ENCODE results near the gene PRKG1.

PRKG1 gene

DNA sequence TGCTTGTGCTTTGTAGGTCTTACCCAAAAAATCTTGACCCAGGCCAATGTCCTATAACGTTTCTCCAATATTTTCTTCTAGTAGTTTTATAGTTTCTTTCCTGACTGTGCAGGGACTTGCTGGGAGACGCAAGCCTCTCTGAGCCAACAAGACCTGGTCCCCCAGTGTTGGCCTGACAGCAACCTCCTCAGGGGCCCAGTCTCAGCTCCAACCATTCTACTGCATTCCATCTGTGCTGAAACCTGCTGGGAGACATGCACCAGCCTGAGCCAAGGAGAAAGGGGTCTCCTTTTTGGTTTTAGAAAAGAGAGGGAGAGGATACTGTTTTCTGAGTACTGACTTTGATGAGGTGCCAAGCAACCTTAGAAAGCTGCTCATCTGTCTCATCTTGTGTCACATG, 251.4 kb downstream of the PRKG1 start:
- Histone ChIP-seq H4K20me1 (ENCODE audit: insufficient read depth, low read length) (no peaks in the 10 kb centered on the region), H2AFZ (ENCODE audit: low read depth, low read length) (no peak overlapping the region), H3K27me3 (ENCODE audit: low read depth, low read length) (no peaks in the 10 kb centered on the region), H3K79me2 (ENCODE audit: low read length) (no peaks in the 10 kb centered on the region), H3K27ac (ENCODE audit: low read length) (no peak overlapping the region), H3K4me3 (ENCODE audit: low read length) (no peak overlapping the region), H3K9me3 (ENCODE audit: insufficient read depth, low read length) (no peaks in the 10 kb centered on the region), H3K4me2 (ENCODE audit: low read length) (no peak overlapping the region), H3K4me1 (ENCODE audit: low read length) (no peaks in the 10 kb centered on the region), H3K9ac (ENCODE audit: low read length) (no peak overlapping the region), H3K36me3 (replicated peaks; ENCODE audit: low read depth, low read length) (no peaks in the 10 kb centered on the region)
- TF ChIP-seq EZH2phosphoT487 (IDR thresholded peaks at IDR 0.05; ENCODE audit: low read depth): no peak
- TF ChIP-seq, protein P1, sequence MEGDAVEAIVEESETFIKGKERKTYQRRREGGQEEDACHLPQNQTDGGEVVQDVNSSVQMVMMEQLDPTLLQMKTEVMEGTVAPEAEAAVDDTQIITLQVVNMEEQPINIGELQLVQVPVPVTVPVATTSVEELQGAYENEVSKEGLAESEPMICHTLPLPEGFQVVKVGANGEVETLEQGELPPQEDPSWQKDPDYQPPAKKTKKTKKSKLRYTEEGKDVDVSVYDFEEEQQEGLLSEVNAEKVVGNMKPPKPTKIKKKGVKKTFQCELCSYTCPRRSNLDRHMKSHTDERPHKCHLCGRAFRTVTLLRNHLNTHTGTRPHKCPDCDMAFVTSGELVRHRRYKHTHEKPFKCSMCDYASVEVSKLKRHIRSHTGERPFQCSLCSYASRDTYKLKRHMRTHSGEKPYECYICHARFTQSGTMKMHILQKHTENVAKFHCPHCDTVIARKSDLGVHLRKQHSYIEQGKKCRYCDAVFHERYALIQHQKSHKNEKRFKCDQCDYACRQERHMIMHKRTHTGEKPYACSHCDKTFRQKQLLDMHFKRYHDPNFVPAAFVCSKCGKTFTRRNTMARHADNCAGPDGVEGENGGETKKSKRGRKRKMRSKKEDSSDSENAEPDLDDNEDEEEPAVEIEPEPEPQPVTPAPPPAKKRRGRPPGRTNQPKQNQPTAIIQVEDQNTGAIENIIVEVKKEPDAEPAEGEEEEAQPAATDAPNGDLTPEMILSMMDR (IDR thresholded peaks at IDR 0.05; ENCODE audit: low read depth, low read length): no peak

DNA sequence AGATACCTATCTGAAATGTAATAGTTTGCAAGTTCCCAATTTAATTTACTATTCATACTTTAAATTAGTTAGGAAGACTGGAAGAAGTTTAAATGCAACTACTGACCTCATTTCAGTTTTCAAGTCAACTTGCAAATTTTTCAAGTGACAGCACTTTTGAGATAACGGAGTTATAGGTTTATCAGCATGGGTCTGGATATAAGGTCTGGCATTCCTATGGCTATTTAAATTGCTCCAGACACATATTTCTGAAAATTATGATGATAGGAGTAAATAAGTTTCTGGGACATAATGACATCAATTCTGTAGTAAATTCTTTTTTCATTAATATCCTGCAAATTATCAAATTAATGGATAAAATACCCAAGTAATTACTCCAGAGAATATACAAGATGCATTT, 251.9 kb downstream of the PRKG1 start:
- H2AFZ ChIP-seq (ENCODE audit: low read depth, low read length): no peak overlapping the region
- H3K4me1 ChIP-seq (ENCODE audit: low read length): no peaks in the 10 kb centered on the region
- no peak overlapping the region for H3K27ac ChIP-seq (ENCODE audit: low read length)
- H3K36me3 ChIP-seq (replicated peaks; ENCODE audit: low read depth, low read length): no peaks in the 10 kb centered on the region
- H4K20me1 ChIP-seq (ENCODE audit: insufficient read depth, low read length): no peaks in the 10 kb centered on the region
- TF ChIP-seq, protein P1 (IDR thresholded peaks at IDR 0.05; ENCODE audit: low read depth, low read length): no peak
- no peak for TF ChIP-seq EZH2phosphoT487 (IDR thresholded peaks at IDR 0.05; ENCODE audit: low read depth)
- no peaks in the 10 kb centered on the region for H3K79me2 ChIP-seq (ENCODE audit: low read length)
- no peak overlapping the region for H3K9ac ChIP-seq (ENCODE audit: low read length)
- no peak overlapping the region for H3K4me3 ChIP-seq (ENCODE audit: low read length)
- H3K9me3 ChIP-seq (ENCODE audit: insufficient read depth, low read length): no peaks in the 10 kb centered on the region
- H3K4me2 ChIP-seq (ENCODE audit: low read length): no peak overlapping the region
- no peaks in the 10 kb centered on the region for H3K27me3 ChIP-seq (ENCODE audit: low read depth, low read length)

DNA sequence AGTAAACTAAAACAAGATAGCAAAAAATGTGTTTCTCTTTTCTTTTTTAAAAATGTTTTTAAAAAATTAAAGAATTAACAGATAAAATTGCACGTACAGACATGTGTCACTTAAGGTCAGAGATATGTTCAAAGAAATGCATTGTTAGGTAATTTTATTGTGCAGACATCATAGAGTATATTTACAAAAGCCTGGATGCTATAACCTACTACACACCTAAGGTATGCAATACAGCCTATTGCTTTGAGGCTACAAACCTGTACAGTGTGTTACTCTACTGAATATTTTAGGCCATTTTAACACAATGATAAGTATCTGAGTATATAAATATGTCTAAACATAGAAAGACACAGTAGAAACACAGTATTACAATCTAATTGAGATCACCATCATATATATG, 253.1 kb downstream of the PRKG1 start:
- Histone ChIP-seq H3K36me3 (replicated peaks; ENCODE audit: low read depth, low read length) (no peaks in the 10 kb centered on the region), H3K9me3 (ENCODE audit: insufficient read depth, low read length) (no peaks in the 10 kb centered on the region), H3K4me3 (ENCODE audit: low read length) (no peak overlapping the region), H3K27ac (ENCODE audit: low read length) (no peak overlapping the region), H3K79me2 (ENCODE audit: low read length) (no peaks in the 10 kb centered on the region), H3K4me1 (ENCODE audit: low read length) (no peaks in the 10 kb centered on the region), H2AFZ (ENCODE audit: low read depth, low read length) (no peak overlapping the region), H4K20me1 (ENCODE audit: insufficient read depth, low read length) (no peaks in the 10 kb centered on the region), H3K9ac (ENCODE audit: low read length) (no peak overlapping the region), H3K27me3 (ENCODE audit: low read depth, low read length) (no peaks in the 10 kb centered on the region), H3K4me2 (ENCODE audit: low read length) (no peak overlapping the region)
- TF ChIP-seq, protein P1 (IDR thresholded peaks at IDR 0.05; ENCODE audit: low read depth, low read length): no peak
- no peak for TF ChIP-seq EZH2phosphoT487 (IDR thresholded peaks at IDR 0.05; ENCODE audit: low read depth)

GRCh38 chr10:51340366-51340765, 266.1 kb downstream of the PRKG1 start:
- no peaks in the 10 kb centered on the region for H3K79me2 ChIP-seq (ENCODE audit: low read length)
- H3K4me2 ChIP-seq (ENCODE audit: low read length): no peak overlapping the region
- H3K27me3 ChIP-seq (ENCODE audit: low read depth, low read length): no peaks in the 10 kb centered on the region

More at GRCh38 chr10:51340366-51340765, 266.1 kb downstream of the PRKG1 start:
- TF ChIP-seq, protein P1 (IDR thresholded peaks at IDR 0.05; ENCODE audit: low read depth, low read length): no peak
- TF ChIP-seq EZH2phosphoT487 (IDR thresholded peaks at IDR 0.05; ENCODE audit: low read depth): no peak
- H2AFZ ChIP-seq (ENCODE audit: low read depth, low read length): no peak overlapping the region
- no peak overlapping the region for H3K4me3 ChIP-seq (ENCODE audit: low read length)
- H4K20me1 ChIP-seq (ENCODE audit: insufficient read depth, low read length): no peaks in the 10 kb centered on the region
- H3K9ac ChIP-seq (ENCODE audit: low read length): no peak overlapping the region
- no peaks in the 10 kb centered on the region for H3K4me1 ChIP-seq (ENCODE audit: low read length)
- H3K27ac ChIP-seq (ENCODE audit: low read length): no peak overlapping the region
- H3K9me3 ChIP-seq (ENCODE audit: insufficient read depth, low read length): no peaks in the 10 kb centered on the region
- H3K36me3 ChIP-seq (replicated peaks; ENCODE audit: low read depth, low read length): no peaks in the 10 kb centered on the region

All from OCI-LY3 (cell line).